CD14-positive monocyte (primary cell): Measurements from ENCODE around the gene CSKMT. TPM values are rescaled to one million over a fixed set of nuclear protein-coding genes. Genes with fewer than 3 reads are reported as not detected.

Experiments used
- DNase-seq, 3 donors: peaks; one replicate each; pipeline ENCODE4 v3.0.0-alpha.2; 2011 to 2022
- H2AFZ ChIP-seq: 2 replicates; pipeline ENCODE4 v1.6.0; 2012; ENCODE audit warnings: mild to moderate bottlenecking, low read depth, low read length, inconsistent platforms; ENCODE audit not compliant: insufficient read depth, poor library complexity, severe bottlenecking
- H3K27ac ChIP-seq, 2 donors: 1 replicate in 1 of 2; 2 replicates in 1 of 2; pipeline ENCODE4 v1.5.1; 2012 to 2013; ENCODE audit warnings: low read length in 2 of 2, control low read depth in 1 of 2, inconsistent platforms in 1 of 2, low read depth in 1 of 2, mild to moderate bottlenecking in 1 of 2
- H3K27me3 ChIP-seq, 2 donors: one replicate each; pipeline versions ENCODE4 v1.6.0 to v1.6.1; 2011 to 2013; ENCODE audit warnings: low read length in 2 of 2; ENCODE audit not compliant: control insufficient read depth in 2 of 2, insufficient read depth in 2 of 2
- H3K36me3 ChIP-seq, 2 donors: replicated peaks in 1 of 2; 1 replicate in 1 of 2; 2 replicates in 1 of 2; pipeline versions ENCODE4 v1.5.1 to v1.6.1; 2012 to 2013; ENCODE audit warnings: low read length in 2 of 2, control low read depth in 1 of 2, inconsistent platforms in 1 of 2, mild to moderate bottlenecking in 1 of 2; ENCODE audit not compliant: insufficient read depth in 2 of 2, control insufficient read depth in 1 of 2
- H3K4me1 ChIP-seq, 2 donors: 1 replicate in 1 of 2; 2 replicates in 1 of 2; pipeline versions ENCODE4 v1.5.1 to v1.6.1; 2012 to 2013; ENCODE audit warnings: low read length in 2 of 2, control low read depth in 1 of 2, inconsistent platforms in 1 of 2, mild to moderate bottlenecking in 1 of 2, moderate library complexity in 1 of 2; ENCODE audit not compliant: insufficient read depth in 2 of 2, control insufficient read depth in 1 of 2
- H3K4me2 ChIP-seq: replicated peaks from 2 replicates; pipeline ENCODE3; 2012; ENCODE audit warnings: low read length, moderate library complexity, mild to moderate bottlenecking; ENCODE audit not compliant: poor library complexity, severe bottlenecking; ENCODE audit errors: extremely low read depth
- H3K4me3 ChIP-seq, 3 experiments: fragments of 200-600 bp in 1 of 3; sonication (generic) in 1 of 3; replicated peaks in 1 of 3; 1 replicate in 2 of 3; 2 replicates in 1 of 3; pipeline ENCODE4 v1.5.1; 2011 to 2013; ENCODE audit warnings: low read length in 3 of 3, mild to moderate bottlenecking in 3 of 3, control low read depth in 2 of 3, low read depth in 2 of 3, inconsistent platforms in 1 of 3, moderate library complexity in 1 of 3
- H3K79me2 ChIP-seq: 2 replicates; pipeline ENCODE4 v1.6.0; 2012; ENCODE audit warnings: mild to moderate bottlenecking, control low read depth, inconsistent platforms, low read length, moderate library complexity; ENCODE audit not compliant: insufficient read depth
- H3K9ac ChIP-seq: 2 replicates; pipeline ENCODE4 v1.6.0; 2017; ENCODE audit warnings: low read length, mild to moderate bottlenecking; ENCODE audit not compliant: insufficient read depth, poor library complexity, severe bottlenecking
- H3K9me3 ChIP-seq, 2 donors: replicated peaks in 1 of 2; 1 replicate in 1 of 2; 2 replicates in 1 of 2; pipeline versions ENCODE4 v1.5.1 to v1.6.1; 2012 to 2013; ENCODE audit warnings: low read length in 2 of 2, control low read depth in 1 of 2; ENCODE audit not compliant: control insufficient read depth in 1 of 2, insufficient read depth in 1 of 2
- H4K20me1 ChIP-seq: 2 replicates; pipeline ENCODE4 v1.6.0; 2012; ENCODE audit warnings: mild to moderate bottlenecking, low read length, control low read depth, moderate library complexity; ENCODE audit not compliant: insufficient read depth
- H3K27ac Mint-ChIP-seq, 7 donors: one replicate each; pipeline ENCODE4 v1.8.0; 2020; ENCODE audit warnings: mild to moderate bottlenecking in 7 of 7, mixed read lengths in 7 of 7, moderate library complexity in 6 of 7, inconsistent platforms in 2 of 7
- H3K27me3 Mint-ChIP-seq, 3 donors: one replicate each; pipeline ENCODE4 v1.8.0; 2021 to 2022; ENCODE audit warnings: low read depth in 3 of 3, mild to moderate bottlenecking in 3 of 3, mixed read lengths in 3 of 3, moderate library complexity in 3 of 3, inconsistent platforms in 1 of 3
- H3K36me3 Mint-ChIP-seq, 2 donors: one replicate each; pipeline ENCODE4 v1.8.0; 2020; ENCODE audit warnings: mixed read lengths in 2 of 2, inconsistent platforms in 1 of 2, mild to moderate bottlenecking in 1 of 2
- H3K4me1 Mint-ChIP-seq: one replicate; pipeline ENCODE4 v1.8.0; 2020; ENCODE audit warnings: mild to moderate bottlenecking, mixed read lengths
- H3K4me3 Mint-ChIP-seq, 2 donors: one replicate each; pipeline ENCODE4 v1.8.0; 2020; ENCODE audit warnings: mild to moderate bottlenecking in 2 of 2, mixed read lengths in 2 of 2, moderate library complexity in 1 of 2
- H3K9me3 Mint-ChIP-seq, 7 donors: one replicate each; pipeline ENCODE4 v1.8.0; 2020 to 2022; ENCODE audit warnings: mixed read lengths in 7 of 7, mild to moderate bottlenecking in 6 of 7, moderate library complexity in 6 of 7, inconsistent platforms in 2 of 7
- CTCF ChIP-seq: fragments of 200-600 bp; IDR thresholded peaks from one replicate; pipeline ENCODE4 v1.8.0; 2022; ENCODE audit warnings: antibody characterized with exemption, mild to moderate bottlenecking
- WGBS: methylation state at CpG from one replicate; pipeline ENCODE4 v1.1.5; 2013; ENCODE audit warnings: missing lambda C conversion rate; ENCODE audit not compliant: insufficient coverage; 5-methylcytosine and 5-hydroxymethylcytosine counted together
- intact Hi-C, 2 donors: fragments of 100-400 bp; cut with micrococcal nuclease; formaldehyde crosslinking; loops; one replicate each; pipeline versions ENCODE4 v1.15.0 to v1.15.1; 2023
- polyA plus RNA-seq, 3 donors: library from polyadenylated mRNA; depleted of rRNA in 1 of 3; unstranded in 2 of 3; stranded (reverse) in 1 of 3; fragments of 300-500 nt in 2 of 3; fragments of >200 nt in 1 of 3; fragmentation: Illumina TruSeq in 2 of 3; gene quantifications; 1 replicate in 2 of 3; 2 replicates in 1 of 3; pipeline ENCODE4 v1.2.3, GENCODE V29; 2012 to 2021

The CSKMT gene
- polyA plus RNA-seq, 3 donors, result 0.73 to 4.9 (median 1.4) TPM

DNA sequence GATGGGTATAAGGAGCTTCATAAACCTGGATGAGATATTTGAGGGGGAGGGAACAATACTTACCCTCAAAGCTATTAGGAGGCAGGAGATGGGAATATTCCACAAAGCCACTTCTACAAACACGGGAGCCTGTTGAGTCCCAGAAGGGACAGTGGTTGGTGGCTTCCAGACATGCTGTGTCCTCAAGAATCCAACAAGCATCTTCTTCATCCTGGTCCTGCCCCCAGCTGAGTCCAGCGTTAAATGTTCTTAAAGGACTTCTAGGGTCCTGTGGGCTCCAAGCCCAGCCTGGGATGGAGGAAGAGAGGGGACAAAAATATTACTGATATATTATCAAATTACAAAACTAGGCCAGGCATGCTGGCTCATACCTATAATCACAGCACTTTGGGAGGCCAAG, 2.3 kb downstream of the CSKMT start:
- DNase-seq, result no peak
- no peaks in the 10 kb centered on the region for H3K27me3 Mint-ChIP-seq
- no peaks in the 10 kb centered on the region for H3K27me3 ChIP-seq
- H3K4me1 ChIP-seq, result peaks cover 39 to 42% of the 10 kb centered on the region in 2 donors
- no peak overlapping the region for H3K4me3 Mint-ChIP-seq
- H3K9ac ChIP-seq, result no peak overlapping the region
- peak overlapping the region in 1 of 2 donors; percentile 7 for H3K27ac ChIP-seq
- H3K4me1 Mint-ChIP-seq, result peaks cover 58% of the 10 kb centered on the region
- WGBS, result no CpG with 5 or more reads among the region's 2 CpGs
- H2AFZ ChIP-seq, result no peak overlapping the region
- H3K4me2 ChIP-seq, result no peak overlapping the region
- no peak overlapping the region for H3K4me3 ChIP-seq
- peaks cover 66% of the 10 kb centered on the region for H3K79me2 ChIP-seq
- TF ChIP-seq CTCF, result no peak
- H3K27ac Mint-ChIP-seq, result peak overlapping the region in 1 of 7 donors; percentile 13
- peaks cover 11 to 26% of the 10 kb centered on the region in 2 donors for H3K36me3 Mint-ChIP-seq
- H4K20me1 ChIP-seq, result peaks cover 18% of the 10 kb centered on the region
- H3K9me3 Mint-ChIP-seq, result peaks cover 0 to 2% (median 0%) of the 10 kb centered on the region in 7 donors
- intact Hi-C loops, result no loop called here
- no peaks in the 10 kb centered on the region for H3K9me3 ChIP-seq
- H3K36me3 ChIP-seq, result peaks cover 10 to 18% of the 10 kb centered on the region in 2 donors

DNA sequence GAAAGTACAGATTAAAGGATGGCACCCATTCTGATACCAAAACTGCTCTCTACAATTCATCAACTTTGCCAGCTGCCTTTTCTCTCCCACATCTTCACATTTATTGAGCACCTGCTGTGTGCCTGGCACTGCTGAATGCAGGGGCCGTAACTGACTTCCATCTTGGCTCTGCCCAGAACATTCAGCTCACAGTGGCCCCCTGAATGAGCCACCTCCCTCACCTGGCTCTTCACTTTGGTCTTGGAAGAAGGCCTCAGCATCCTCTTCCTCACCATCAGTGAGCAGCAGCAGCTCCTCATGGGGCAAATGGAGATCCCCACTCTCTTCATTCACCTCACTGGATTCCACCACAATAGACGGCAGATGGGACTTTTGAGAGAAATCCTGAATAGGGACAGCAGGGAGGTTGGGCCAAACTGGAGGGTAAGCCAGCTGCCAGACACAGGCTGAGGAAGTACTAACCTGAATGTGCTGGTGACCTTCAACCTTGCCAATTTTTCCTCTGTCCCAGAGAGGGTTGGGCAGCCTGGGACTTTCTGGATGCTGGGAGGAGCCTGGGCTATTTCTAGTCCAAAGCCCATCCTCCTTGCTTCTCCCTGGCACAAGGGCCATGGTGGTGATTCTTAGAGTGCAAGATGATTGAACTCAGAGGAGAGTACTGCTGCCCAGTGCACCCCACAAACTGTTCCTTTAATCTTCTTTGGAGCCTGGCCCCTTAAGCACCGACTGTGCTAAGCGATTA, 4.5 kb downstream of the CSKMT start:
- Histone ChIP-seq H3K9ac (no peak overlapping the region), H3K4me2 (no peak overlapping the region), H3K4me3 (no peak overlapping the region), H2AFZ (no peak overlapping the region), H3K36me3 (peaks cover 10 to 27% of the 10 kb centered on the region in 2 donors), H3K27me3 (no peaks in the 10 kb centered on the region), H3K9me3 (no peaks in the 10 kb centered on the region), H3K79me2 (peaks cover 78% of the 10 kb centered on the region), H3K27ac (no peak overlapping the region), H4K20me1 (peaks cover 25% of the 10 kb centered on the region), H3K4me1 (peaks cover 43 to 47% of the 10 kb centered on the region in 2 donors)
- Mint-ChIP-seq H3K27me3 (no peaks in the 10 kb centered on the region), H3K4me1 (peaks cover 60% of the 10 kb centered on the region), H3K27ac (peak overlapping the region in 3 of 7 donors; percentile 46 to 85 (median 77)), H3K9me3 (peaks cover 0 to 2% (median 0%) of the 10 kb centered on the region in 7 donors), H3K4me3 (no peak overlapping the region), H3K36me3 (peaks cover 8 to 27% of the 10 kb centered on the region in 2 donors)
- WGBS, result 100% methylated on average over 1 of the region's 4 CpGs
- no peak for TF ChIP-seq CTCF
- intact Hi-C loops, result no loop called here
- DNase-seq, result no peak
